ENCODE results near the gene CDNF. TPM values are rescaled to one million over a fixed set of nuclear protein-coding genes. Genes with fewer than 3 reads are reported as not detected.

CDNF gene
- total RNA-seq, 1 experiment from 2014 or later, result 0.34 TPM

DNA sequence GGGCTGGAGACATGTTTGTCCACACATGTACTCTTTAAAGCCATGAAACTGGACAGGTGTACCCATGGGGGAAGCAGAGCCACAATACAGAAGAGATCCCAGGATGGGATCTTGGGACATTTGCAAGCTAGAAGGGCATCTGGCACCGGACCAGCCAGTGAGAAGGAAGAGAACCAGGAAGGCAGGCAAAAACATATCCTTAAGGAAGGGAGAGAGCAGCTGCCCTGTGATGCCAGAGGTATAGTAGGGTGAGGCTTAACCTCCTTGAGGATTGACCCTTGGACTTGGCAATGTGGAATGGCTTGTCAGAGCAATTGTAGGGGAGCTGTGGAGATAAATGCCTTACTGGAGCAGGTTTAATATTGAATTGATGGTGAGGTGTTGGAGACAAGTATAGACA, 23.0 kb upstream of the CDNF start:
- CTCF ChIA-PET, result no interaction called here

DNA sequence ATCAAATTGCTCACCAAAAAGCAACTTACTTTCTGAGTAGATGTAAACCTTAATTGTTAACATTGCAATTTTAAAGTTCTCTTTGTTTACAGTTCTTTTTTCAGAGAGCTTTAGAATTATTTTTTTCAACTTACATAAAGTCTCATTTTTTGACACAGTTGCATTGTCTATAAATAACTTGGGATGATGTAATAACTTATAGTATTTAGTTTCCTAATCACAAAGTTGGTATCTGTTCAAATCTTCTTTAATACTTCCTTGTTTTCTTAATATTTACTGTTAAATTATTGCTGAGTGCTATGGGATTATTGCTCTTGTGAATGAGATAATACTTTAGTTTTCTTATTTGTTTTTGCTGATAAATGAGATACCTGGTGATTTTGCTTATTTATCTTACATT, 21.9 kb upstream of the CDNF start:
- POLR2A ChIA-PET (ENCODE audit: low non-redundant PET), result no interaction called here
- CTCF ChIA-PET, result no interaction called here
- Histone ChIP-seq H3K4me1 (ENCODE audit: insufficient read depth, low read length, poor library complexity, severe bottlenecking) (peaks cover 23% of the 10 kb centered on the region), H3K9me3 (ENCODE audit: low read depth, low read length, poor library complexity, severe bottlenecking) (no peaks in the 10 kb centered on the region), H3K27me3 (replicated peaks; ENCODE audit: insufficient read depth, low read depth, low read length, poor library complexity) (no peaks in the 10 kb centered on the region), H3K36me3 (ENCODE audit: insufficient read depth, low read length, poor library complexity, severe bottlenecking) (peaks cover 6% of the 10 kb centered on the region), H3K4me3 (ENCODE audit: low read depth, low read length, poor library complexity, severe bottlenecking) (no peak overlapping the region), H3K27ac (ENCODE audit: low read depth, low read length, poor library complexity, severe bottlenecking) (no peak overlapping the region)
- intact Hi-C loops (cut with micrococcal nuclease; ENCODE audit: unreplicated experiment), result no loop called here
- DNase-seq (ENCODE audit: low spot score), result no peak
- no TSS peak for BruUV-seq (replicated peaks)
- TF ChIP-seq EZH2 (IDR thresholded peaks at IDR 0.05; ENCODE audit: borderline replicate concordance, low read depth, low read length, poor library complexity, severe bottlenecking), result no peak
- TF ChIP-seq, protein P1, sequence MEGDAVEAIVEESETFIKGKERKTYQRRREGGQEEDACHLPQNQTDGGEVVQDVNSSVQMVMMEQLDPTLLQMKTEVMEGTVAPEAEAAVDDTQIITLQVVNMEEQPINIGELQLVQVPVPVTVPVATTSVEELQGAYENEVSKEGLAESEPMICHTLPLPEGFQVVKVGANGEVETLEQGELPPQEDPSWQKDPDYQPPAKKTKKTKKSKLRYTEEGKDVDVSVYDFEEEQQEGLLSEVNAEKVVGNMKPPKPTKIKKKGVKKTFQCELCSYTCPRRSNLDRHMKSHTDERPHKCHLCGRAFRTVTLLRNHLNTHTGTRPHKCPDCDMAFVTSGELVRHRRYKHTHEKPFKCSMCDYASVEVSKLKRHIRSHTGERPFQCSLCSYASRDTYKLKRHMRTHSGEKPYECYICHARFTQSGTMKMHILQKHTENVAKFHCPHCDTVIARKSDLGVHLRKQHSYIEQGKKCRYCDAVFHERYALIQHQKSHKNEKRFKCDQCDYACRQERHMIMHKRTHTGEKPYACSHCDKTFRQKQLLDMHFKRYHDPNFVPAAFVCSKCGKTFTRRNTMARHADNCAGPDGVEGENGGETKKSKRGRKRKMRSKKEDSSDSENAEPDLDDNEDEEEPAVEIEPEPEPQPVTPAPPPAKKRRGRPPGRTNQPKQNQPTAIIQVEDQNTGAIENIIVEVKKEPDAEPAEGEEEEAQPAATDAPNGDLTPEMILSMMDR (conservative IDR thresholded peaks at IDR 0.05; ENCODE audit: low read depth, low read length), result no peak

More for the DNA sequence above, 23.0 kb upstream of the CDNF start:
- no TSS peak for BruUV-seq (replicated peaks)
- no peak overlapping the region for H3K4me3 ChIP-seq (ENCODE audit: low read depth, low read length, poor library complexity, severe bottlenecking)
- no peak for DNase-seq (ENCODE audit: low spot score)
- POLR2A ChIA-PET (ENCODE audit: low non-redundant PET), result no interaction called here
- no peak overlapping the region for H3K27ac ChIP-seq (ENCODE audit: low read depth, low read length, poor library complexity, severe bottlenecking)
- no peak for TF ChIP-seq EZH2 (IDR thresholded peaks at IDR 0.05; ENCODE audit: borderline replicate concordance, low read depth, low read length, poor library complexity, severe bottlenecking)
- TF ChIP-seq, protein P1 (conservative IDR thresholded peaks at IDR 0.05; ENCODE audit: low read depth, low read length), result no peak
- intact Hi-C loops (cut with micrococcal nuclease; ENCODE audit: unreplicated experiment), result no loop called here
- H3K27me3 ChIP-seq (replicated peaks; ENCODE audit: insufficient read depth, low read depth, low read length, poor library complexity), result no peaks in the 10 kb centered on the region
- peaks cover 23% of the 10 kb centered on the region for H3K4me1 ChIP-seq (ENCODE audit: insufficient read depth, low read length, poor library complexity, severe bottlenecking)
- peaks cover 6% of the 10 kb centered on the region for H3K36me3 ChIP-seq (ENCODE audit: insufficient read depth, low read length, poor library complexity, severe bottlenecking)
- H3K9me3 ChIP-seq (ENCODE audit: low read depth, low read length, poor library complexity, severe bottlenecking), result no peaks in the 10 kb centered on the region

DNA sequence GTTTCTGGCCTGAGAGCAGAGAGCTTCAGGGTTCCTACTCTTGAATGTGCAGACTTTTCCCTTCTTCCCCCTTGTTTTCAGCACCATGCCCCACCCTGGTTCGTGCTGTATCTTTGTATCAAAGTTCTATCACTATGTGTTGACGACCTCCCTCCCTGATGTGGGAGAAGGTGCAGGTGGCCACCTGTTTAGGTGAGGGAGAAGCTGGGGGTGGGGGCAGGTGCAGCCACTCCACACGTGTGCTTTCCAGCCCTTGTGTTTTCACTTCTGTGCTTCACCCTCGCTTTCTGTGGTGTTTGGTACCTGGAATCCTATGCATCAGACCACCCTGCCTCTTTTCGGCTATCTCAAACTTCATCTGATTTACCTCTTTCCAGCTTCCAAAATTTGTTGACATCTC, 21.2 kb upstream of the CDNF start:
- no peaks in the 10 kb centered on the region for H3K9me3 ChIP-seq (ENCODE audit: low read depth, low read length, poor library complexity, severe bottlenecking)
- DNase-seq (ENCODE audit: low spot score), result no peak
- intact Hi-C loops (cut with micrococcal nuclease; ENCODE audit: unreplicated experiment), result no loop called here
- BruUV-seq (replicated peaks), result no TSS peak
- no peak overlapping the region for H3K27ac ChIP-seq (ENCODE audit: low read depth, low read length, poor library complexity, severe bottlenecking)
- H3K36me3 ChIP-seq (ENCODE audit: insufficient read depth, low read length, poor library complexity, severe bottlenecking), result peaks cover 8% of the 10 kb centered on the region
- ChIA-PET CTCF (no interaction called here), POLR2A (ENCODE audit: low non-redundant PET) (no interaction called here)
- no peaks in the 10 kb centered on the region for H3K27me3 ChIP-seq (replicated peaks; ENCODE audit: insufficient read depth, low read depth, low read length, poor library complexity)
- peaks cover 23% of the 10 kb centered on the region for H3K4me1 ChIP-seq (ENCODE audit: insufficient read depth, low read length, poor library complexity, severe bottlenecking)
- TF ChIP-seq EZH2 (IDR thresholded peaks at IDR 0.05; ENCODE audit: borderline replicate concordance, low read depth, low read length, poor library complexity, severe bottlenecking), result no peak
- TF ChIP-seq, protein P1 (conservative IDR thresholded peaks at IDR 0.05; ENCODE audit: low read depth, low read length), result no peak
- H3K4me3 ChIP-seq (ENCODE audit: low read depth, low read length, poor library complexity, severe bottlenecking), result no peak overlapping the region

All from A673 (cell line).